ENCODE data around the gene PTPRT.

Gene PTPRT

DNA sequence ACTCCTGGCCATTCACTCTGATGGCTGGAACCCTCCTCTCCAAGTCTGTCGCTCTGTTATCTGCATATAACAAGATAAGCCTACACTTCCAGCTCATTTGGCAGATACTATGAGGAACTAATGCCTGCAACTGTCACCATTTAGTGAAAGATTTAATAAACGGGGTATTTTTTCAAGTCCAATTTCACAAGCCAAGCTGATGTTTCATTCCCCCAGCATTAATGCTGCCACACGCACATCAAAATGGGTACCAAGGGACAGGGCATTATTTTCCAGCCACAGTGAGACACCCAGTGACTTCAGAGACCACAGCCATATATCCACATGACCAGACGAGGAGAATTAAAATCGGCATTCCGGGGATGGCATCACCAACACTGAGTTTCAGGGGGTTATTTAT, 175.5 kb downstream of the PTPRT start:
- no peak for DNase-seq (ENCODE audit: low read depth)
- TF ChIP-seq, protein P1, sequence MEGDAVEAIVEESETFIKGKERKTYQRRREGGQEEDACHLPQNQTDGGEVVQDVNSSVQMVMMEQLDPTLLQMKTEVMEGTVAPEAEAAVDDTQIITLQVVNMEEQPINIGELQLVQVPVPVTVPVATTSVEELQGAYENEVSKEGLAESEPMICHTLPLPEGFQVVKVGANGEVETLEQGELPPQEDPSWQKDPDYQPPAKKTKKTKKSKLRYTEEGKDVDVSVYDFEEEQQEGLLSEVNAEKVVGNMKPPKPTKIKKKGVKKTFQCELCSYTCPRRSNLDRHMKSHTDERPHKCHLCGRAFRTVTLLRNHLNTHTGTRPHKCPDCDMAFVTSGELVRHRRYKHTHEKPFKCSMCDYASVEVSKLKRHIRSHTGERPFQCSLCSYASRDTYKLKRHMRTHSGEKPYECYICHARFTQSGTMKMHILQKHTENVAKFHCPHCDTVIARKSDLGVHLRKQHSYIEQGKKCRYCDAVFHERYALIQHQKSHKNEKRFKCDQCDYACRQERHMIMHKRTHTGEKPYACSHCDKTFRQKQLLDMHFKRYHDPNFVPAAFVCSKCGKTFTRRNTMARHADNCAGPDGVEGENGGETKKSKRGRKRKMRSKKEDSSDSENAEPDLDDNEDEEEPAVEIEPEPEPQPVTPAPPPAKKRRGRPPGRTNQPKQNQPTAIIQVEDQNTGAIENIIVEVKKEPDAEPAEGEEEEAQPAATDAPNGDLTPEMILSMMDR (conservative IDR thresholded peaks at IDR 0.05; ENCODE audit: control insufficient read depth, insufficient read depth, low read depth, low read length) = no peak
- no peak overlapping the region for H3K4me3 ChIP-seq (ENCODE audit: control insufficient read depth, low read depth, low read length)

DNA sequence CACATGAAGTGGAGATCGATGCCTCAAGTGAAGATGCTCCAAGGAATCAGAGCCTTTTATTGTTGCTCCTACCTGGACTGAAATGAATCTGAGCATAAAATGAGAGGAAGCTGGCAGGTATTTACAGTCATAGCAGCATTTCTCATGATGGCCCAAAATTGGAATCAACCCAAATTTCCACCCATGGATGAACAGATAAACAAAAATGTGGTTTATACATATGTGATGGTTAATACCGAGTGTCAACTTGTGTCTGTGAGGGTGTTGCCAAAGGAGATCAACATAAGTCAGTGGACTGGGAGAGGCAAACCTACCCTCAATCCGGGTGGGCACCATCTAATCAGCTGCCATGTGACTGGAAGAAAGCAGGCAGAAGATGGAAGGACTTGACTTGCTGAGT, 178.2 kb downstream of the PTPRT start:
- TF ChIP-seq, protein P1 (conservative IDR thresholded peaks at IDR 0.05; ENCODE audit: control insufficient read depth, insufficient read depth, low read depth, low read length) = no peak
- no peak for DNase-seq (ENCODE audit: low read depth)
- H3K4me3 ChIP-seq (ENCODE audit: control insufficient read depth, low read depth, low read length) = no peak overlapping the region

DNA sequence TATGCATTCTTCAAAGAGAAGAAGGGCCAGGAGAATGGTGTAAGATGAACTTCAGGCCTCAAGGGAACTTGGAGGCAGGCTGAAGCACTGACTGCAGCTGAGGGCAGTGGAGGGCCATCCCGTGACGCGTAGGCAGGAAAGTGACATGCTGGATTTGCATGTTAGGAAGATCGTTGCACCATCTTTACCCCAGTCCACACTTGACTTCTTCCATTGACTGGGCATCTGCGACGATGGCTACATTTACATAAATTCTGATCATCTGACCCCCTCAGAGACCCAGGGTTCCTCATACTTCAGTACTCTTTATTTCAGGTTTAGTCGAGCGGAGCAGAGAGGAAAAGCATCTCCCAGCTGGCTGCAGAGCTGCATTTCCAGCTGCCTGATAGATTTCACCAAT, 180.2 kb downstream of the PTPRT start:
- no peak overlapping the region for H3K4me3 ChIP-seq (ENCODE audit: control insufficient read depth, low read depth, low read length)
- TF ChIP-seq, protein P1 (conservative IDR thresholded peaks at IDR 0.05; ENCODE audit: control insufficient read depth, insufficient read depth, low read depth, low read length) = no peak
- no peak for DNase-seq (ENCODE audit: low read depth)

DNA sequence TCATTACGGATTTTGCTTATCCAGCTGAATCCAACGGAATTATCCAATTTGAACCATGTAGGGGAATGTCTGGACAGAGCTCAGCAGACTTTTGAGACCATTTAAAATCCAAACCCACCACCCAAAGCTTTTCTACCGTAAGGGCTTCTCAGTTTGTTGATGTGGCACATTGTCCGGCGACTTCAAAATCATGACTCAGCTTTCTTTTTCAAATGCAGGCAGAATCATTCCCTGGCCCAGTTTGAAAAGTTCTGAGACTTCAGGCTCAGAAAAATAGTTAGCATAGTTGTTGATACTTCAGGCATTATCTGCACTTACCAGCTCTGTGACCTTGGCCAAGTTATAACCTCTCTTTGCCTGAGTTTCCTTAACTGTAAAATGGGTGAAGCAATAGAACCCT, 182.2 kb downstream of the PTPRT start:
- DNase-seq (ENCODE audit: low read depth) = no peak
- H3K4me3 ChIP-seq (ENCODE audit: control insufficient read depth, low read depth, low read length) = no peak overlapping the region
- TF ChIP-seq, protein P1 (conservative IDR thresholded peaks at IDR 0.05; ENCODE audit: control insufficient read depth, insufficient read depth, low read depth, low read length) = no peak

DNA sequence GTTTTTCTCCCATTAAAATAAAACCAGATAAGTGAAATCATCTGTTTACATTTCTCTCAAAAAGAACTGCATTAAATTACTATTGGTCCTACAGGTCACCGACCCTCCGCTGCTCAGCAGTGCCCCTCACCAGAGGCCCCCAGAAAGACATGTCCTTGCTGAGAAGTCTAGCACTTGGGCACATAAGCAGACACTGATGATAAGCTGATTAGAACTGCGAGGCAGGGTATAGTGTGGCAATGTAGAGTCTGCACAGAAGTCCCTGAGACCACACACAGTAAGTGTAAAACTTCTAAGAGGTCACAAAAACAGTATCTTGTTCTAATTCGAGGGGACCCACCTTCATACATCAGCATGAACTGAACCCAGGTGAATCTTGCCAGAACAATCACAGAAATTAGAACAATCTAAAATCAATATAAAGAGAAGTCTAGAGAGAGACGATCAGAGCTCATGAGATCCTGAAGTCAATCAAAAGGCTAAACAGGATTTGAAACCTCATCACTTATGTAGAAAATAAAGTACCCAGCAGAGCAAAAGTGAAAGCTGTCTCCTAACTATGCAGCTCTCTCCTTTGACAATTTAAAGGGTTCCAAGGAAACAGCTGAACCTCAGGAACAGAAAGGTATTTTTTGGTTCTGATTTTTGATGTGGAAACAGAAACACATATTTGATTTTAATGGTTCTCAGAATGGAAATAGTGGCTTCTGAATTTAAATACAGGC, 182.9 kb downstream of the PTPRT start:
- H3K4me3 ChIP-seq (ENCODE audit: control insufficient read depth, low read depth, low read length) = no peak overlapping the region
- no peak for DNase-seq (ENCODE audit: low read depth)
- TF ChIP-seq, protein P1 (conservative IDR thresholded peaks at IDR 0.05; ENCODE audit: control insufficient read depth, insufficient read depth, low read depth, low read length) = no peak

DNA sequence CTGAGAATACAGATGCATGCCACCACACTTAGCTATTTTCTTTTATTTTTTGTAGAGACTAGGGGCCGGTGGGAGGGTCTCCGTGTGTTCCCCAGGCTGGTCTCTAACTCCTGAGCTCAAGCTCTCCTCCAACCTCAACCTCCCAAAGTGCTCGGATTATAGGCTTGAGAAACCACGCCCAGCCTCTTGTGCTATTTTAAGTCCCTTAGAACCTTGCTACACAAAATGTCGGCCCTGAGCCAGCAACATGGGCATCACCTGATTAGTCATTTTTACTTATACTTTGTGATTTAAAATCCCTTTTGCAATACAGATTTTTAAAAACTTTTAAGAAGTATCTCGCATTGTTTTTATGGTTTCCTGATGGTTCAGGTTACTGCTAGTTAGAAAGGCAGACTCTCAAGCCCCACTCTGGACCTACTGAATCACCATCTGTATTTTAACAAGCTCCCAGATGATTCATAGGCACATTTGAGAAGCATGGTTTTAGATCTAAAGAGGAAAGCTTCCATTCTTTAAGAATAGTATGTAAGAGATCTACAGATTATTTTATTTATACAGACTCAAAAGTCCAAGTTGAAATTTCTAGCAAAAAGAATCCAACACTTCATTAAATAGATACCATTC, 186.3 kb downstream of the PTPRT start:
- H3K4me3 ChIP-seq (ENCODE audit: control insufficient read depth, low read depth, low read length) = no peak overlapping the region

More for the DNA sequence above, 186.3 kb downstream of the PTPRT start:
- no peak for DNase-seq (ENCODE audit: low read depth)
- TF ChIP-seq, protein P1 (conservative IDR thresholded peaks at IDR 0.05; ENCODE audit: control insufficient read depth, insufficient read depth, low read depth, low read length) = no peak
